GM18951 (cell line): ENCODE measurements around the gene HEXA.

Source experiments
- POLR2A ChIP-seq: IDR thresholded peaks from 4 replicates; pipeline ENCODE4 v1.6.1; 2011; ENCODE audit warnings: mild to moderate bottlenecking; ENCODE audit not compliant: insufficient read length, insufficient read depth; ENCODE audit errors: extremely low read depth
- in situ Hi-C: fragments of 300-500 bp; cut with MboI; formaldehyde crosslinking; loops from one replicate; pipeline ENCODE4 v1.12.0; 2022; ENCODE audit warnings: low sequenced_read_pairs, mixed read lengths, inconsistent platforms; ENCODE audit not compliant: unreplicated experiment

Gene HEXA

DNA sequence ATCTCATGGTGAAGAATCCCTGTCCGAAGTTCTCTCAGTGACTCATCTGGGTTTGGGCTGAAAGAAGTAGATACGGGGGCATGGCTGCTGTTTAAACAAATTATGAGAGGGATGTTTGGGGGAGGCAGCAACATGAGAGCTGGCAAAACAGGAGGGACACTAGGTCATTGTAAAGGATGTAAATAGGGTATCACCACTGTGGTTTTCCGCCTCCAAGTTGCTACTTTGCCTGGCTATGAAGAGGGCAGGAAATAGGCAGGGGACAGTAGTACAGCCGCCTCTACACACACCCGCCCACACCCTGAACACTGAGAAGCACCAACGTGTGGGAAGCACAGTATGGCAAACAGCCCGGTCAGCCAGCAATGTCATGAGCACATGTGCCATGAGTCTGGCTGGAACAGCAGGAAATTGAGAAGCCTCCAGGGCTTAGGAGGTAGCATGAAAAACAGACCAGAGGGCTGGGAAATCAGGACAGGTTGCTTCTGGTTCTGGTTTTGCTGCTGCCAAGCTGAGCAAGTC lies 17.1 kb downstream of the HEXA start:
- in situ Hi-C loops = no loop called here
- no peak for TF ChIP-seq POLR2A

DNA sequence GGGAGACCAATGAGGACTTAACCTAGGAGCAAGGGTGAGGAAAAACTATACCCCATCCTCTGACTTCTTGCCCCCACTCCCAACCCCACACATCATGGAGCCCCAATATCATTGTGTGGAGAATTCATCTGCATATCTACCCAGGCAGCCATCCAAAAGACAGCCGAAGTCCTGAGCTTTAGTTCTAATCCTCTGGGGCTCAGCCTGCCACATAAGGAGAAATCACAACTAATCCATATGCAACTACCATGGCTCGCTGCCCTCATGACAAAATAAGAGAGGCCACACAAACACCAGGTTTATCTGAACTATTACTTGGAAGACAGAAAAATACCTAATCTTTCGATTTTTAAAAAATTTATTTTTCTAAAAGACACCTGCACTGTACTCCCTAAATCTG lies 17.7 kb downstream of the HEXA start:
- in situ Hi-C loops = no loop called here

DNA sequence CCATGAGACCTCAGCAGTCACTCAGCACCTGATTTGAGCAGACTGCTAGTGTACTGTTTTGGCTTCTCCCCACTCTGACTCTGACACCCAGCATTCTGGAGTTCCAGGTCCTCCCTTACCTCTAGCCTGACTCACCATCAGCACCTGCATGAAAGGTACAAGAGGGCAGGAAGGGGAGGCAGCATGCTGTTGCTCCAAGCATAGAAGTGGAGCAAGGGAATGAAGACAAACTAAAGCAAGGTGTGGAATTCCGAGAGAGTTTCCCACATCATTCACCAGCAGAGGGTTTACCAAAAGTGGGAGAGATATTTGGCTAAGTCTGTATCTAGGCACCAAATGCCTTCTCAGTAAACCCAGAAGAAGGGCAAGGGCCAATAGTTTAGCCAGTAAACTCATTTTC lies 21.3 kb downstream of the HEXA start:
- in situ Hi-C loops = no loop called here

More for the DNA sequence above, 17.7 kb downstream of the HEXA start:
- TF ChIP-seq POLR2A = no peak

DNA sequence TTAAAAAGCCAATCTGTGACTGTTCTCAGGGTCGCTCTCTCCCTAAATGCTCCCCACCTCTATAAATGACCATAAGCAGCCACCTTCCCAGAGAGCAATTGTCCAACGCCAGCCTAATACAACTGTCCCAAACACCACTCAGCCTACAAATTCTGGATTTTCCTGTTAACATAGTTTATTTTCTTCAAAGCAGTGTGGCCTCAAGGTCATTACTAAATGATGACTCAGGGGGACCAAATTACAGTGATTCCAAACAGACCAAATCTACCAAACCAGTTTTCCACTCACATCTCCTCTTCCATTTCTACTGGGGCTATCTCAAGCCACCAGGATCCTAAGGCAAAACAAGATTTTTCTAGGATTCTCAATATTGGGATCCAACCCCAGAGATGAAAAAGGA lies 22.5 kb downstream of the HEXA start:
- no peak for TF ChIP-seq POLR2A
- in situ Hi-C loops = no loop called here

More for the DNA sequence above, 21.3 kb downstream of the HEXA start:
- no peak for TF ChIP-seq POLR2A

DNA sequence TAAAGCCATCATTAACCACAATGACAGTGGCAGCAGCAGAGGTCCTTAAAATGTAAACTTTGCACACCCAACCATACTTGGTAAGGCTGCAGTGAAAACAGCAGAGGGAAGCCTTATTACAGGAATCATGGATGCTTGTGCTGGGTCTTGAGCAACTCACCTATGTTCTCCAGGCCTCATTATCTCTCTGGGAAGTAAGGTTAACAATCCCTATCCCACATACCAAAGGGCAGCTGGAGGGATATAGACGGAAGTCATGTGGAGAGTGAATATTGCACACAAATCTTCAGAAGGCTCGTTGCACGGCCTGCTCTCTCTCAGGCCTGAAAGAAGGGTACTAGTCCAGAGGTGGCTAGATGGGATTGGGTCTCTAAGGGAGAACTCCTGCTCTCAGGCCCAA lies 30.0 kb downstream of the HEXA start:
- in situ Hi-C loops = no loop called here
- no peak for TF ChIP-seq POLR2A

DNA sequence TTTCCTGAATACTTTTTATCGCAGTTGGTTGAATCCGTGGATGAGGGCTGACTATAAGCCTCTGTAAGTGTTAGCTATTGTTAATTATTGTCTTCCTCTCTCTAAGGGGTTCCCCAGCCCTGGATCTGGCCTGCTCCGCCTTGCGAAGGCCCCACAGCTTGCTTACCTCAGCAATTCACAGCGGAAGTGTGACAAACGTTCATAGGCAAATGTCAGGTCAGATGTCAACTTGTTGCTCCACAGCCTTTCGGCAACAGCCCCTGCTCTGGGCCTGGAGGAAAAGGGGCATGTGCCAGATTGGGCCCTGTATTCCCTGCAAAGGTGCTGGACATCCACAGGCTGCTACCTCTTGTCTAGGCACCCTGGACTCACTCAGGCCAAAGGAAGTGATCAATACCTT lies 30.5 kb downstream of the HEXA start:
- in situ Hi-C loops = no loop called here
- no peak for TF ChIP-seq POLR2A

DNA sequence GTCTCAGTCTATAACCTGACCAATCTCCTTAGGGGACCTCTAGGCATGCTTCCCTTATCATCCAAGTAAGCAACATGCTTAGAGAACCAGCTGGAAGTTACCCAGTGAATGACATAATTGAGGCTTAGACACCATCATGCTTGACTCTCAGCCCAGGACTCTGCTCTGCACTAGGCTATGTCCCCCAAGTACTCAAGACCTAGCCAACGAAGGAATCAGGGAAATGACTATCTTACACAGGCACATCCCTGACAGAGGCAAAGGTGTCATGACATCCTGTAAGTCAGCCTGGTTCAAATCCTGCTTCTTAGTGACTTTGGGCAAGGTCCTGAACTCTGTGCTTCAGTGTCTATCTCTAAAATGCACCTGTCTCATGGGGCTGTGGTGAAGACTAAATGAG lies 31.2 kb downstream of the HEXA start:
- TF ChIP-seq POLR2A = no peak
- in situ Hi-C loops = no loop called here

DNA sequence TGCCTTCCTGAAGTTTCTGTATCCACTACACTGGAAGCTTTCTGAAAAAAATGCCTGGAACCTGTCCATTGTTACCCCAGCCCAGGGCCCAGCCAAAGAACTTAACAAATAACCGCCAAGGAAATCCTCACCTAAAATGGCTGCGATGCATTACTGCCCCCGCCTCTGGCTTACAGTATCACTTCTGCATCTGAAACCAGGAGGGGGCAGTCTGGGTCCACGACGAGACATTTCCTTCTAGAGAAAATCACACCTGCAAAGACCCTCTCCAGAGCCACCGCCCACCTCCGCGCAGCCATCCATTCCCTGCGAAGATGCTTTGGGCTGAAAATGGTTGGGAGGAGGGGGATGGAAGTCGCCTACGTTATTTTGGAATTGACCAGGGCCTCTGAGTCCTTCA lies 33.4 kb downstream of the HEXA start:
- in situ Hi-C loops = no loop called here
- no peak for TF ChIP-seq POLR2A

DNA sequence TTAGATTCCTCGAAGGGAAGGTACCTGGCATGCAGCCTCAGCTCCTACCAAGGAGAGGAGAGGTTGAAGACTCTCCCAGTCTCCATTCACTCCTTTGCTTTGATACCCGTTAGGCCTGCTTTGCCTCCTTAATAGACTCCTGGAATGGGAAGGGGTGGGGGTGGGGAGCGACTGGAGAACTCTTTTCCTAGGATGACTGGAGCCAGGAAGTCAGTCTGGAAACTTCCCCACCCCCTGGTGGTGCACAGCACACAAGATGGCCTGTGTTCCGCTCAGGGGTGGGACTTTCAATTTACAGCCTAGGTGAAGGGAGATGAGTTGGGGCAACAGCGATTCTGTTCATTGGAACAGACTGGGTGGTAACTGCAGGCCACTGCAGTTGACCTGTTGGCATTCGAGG lies 34.5 kb downstream of the HEXA start:
- in situ Hi-C loops = no loop called here
- TF ChIP-seq POLR2A = no peak

DNA sequence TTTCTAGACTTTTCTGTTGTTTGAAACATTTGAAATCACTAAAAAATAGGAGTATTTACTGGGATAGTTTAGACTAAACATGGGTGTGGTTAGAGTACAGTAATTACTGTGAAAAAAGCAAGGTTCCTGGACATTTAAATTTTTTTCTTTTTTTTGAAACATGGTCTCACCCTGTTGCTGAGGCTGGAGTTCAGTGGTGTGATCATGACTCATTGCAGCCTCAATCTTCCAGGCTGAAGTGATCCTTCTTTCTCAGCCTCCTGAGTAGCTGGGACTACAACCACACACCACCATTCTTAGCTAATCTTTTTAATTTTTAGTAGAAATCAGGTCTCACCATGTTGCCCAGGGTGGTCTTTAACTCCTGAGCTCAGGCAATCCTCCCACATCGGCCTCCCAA lies 35.4 kb downstream of the HEXA start:
- in situ Hi-C loops = no loop called here

DNA sequence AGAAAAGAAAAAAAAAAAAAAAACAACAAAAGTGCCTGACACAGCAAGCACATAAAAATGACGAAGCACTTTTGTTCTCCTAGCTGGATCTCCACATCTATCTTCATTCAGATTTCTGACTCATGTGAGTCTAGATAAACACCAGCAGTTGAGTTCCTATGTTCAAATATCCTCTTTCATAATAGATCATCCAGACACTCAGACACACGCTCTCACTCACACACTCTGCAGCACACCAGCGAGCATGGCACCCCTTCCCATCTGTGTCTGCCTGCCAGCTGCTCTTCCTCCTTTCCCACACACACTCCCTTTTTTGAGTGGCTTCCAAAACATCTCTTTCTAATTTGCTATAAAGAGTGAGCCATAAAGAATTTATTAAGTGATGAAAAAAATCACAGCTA lies 36.0 kb downstream of the HEXA start:
- no peak for TF ChIP-seq POLR2A
- in situ Hi-C loops = no loop called here

More for the DNA sequence above, 35.4 kb downstream of the HEXA start:
- TF ChIP-seq POLR2A = no peak

DNA sequence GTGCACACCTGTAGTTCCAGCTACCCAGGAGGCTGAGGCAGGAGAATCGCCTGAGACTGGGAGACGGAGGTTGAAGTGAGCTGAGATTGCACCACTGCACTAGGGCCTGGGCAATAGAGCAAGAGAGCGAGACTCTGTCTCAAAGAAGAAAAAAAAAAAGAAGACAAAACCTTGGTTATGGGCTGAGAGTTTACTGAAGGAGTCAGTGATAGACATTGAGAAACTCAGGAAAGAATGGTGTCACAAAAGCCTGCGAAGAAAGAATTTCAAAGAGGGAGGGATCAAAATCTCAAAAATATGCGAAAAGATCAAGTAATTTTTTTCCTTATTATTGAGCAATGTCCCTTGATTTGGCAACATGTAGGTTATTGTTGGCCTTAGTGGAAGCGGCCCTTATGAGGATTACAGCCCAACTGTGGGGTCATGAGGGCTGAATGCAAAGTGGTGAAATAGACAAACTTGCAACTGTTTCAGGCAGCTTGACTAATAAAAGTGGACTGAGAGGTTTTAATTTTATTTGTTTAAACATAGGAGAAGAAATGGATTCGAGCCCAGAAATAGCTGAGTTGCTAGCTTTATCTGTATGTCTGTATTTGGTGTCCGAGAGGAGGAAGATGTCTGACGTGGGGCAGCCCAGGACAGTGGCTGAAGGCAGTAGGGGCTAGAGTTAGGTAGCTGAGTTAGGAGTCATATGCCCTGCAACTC lies 37.0 kb downstream of the HEXA start:
- in situ Hi-C loops = no loop called here

DNA sequence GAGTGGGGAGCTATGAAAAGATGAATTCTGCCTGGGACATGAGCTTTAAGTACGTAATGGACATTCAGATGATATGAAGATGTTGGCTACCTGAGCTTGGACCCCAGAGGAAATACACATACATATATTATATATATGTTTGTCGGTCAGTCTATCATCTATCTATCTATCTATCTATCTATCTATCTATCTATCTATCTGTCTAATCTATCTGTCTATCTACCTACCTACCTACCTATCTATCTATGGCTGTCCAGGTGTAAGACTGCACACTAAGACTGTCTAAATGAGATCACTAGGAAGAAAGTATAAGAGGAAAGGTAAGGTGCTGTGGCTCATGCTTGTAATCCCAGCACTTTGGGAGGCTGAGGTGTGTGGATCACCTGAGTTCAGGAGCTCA lies 37.7 kb downstream of the HEXA start:
- in situ Hi-C loops = no loop called here
- TF ChIP-seq POLR2A = no peak

More for the DNA sequence above, 37.0 kb downstream of the HEXA start:
- TF ChIP-seq POLR2A = no peak

DNA sequence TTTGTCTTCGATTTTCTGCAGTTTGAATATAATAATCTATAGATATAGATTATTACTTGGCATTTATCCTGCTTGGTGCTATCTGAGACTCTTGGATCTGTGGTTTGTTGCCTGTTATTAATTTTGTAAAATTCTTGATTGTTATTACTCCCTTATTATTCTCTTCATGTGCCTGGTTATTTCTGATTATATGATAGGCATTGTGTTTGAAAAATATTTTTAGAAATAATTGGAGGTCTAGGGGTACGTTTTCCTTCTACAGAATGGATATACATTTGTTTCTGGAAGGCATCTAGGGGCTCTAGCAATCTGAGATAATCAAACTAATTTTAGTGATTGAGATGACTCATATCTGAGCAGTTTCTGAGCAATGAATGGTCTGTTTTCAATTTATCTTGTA lies 41.0 kb downstream of the HEXA start:
- in situ Hi-C loops = no loop called here
- TF ChIP-seq POLR2A = no peak
